ENCODE data around the gene PKN1.
"Not testable (repeated sequence)": the region's sequence is repeated elsewhere in the genome, so short reads cannot be mapped to it uniquely, and the experiment has no call there.

Gene PKN1

DNA sequence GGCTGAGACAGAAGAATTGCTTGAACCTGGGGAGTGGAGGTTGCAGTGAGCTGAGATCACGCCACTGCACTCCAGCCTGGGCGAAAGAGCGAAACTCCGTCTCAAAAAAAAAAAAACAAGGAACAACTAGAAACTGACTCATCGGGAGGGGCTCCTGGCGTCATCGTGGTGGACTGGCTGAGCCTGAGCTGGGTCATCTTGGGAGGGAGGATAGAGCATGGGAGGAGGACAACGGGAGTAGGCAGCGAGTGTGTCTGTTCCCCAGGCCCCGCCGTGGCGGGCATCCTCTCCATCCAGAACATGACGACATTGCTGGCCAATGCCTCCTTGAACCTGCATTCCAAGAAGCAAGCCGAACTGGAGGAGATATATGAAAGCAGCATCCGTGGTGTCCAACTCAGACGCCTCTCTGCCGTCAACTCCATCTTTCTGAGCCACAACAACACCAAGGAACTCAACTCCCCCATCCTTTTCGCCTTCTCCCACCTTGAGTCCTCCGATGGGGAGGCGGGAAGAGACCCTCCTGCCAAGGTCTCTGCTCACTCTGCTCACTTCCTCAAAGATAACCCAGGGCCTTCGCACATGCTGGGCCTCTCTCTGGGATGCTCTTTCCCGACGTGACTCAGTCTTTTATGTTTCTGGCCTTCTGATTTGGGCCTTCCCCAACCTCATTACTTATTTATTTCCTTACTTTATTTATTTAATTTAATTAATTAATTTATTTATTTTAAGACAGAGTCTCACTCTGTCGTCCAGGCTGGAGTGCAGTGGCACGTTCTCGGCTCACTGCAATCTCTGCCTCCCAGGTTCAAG, 30.6 kb upstream of the PKN1 start:
- Histone ChIP-seq H4K20me1 (ENCODE audit: insufficient read depth, low read length) (0 out of 2 replicates have a peak, but pooled peaks cover 13% of the 10 kb centered on the region), H3K4me3 (ENCODE audit: low read length) (no peak overlapping the region), H3K27ac (ENCODE audit: low read length) (no peak overlapping the region), H2AFZ (ENCODE audit: low read depth, low read length) (no peak overlapping the region), H3K9ac (ENCODE audit: low read length) (no peak overlapping the region), H3K79me2 (ENCODE audit: low read length) (no peaks in the 10 kb centered on the region), H3K27me3 (ENCODE audit: low read depth, low read length) (no peaks in the 10 kb centered on the region), H3K36me3 (replicated peaks; ENCODE audit: low read depth, low read length) (peaks cover 51% of the 10 kb centered on the region), H3K4me1 (ENCODE audit: low read length) (no peaks in the 10 kb centered on the region), H3K4me2 (ENCODE audit: low read length) (no peak overlapping the region), H3K9me3 (ENCODE audit: insufficient read depth, low read length) (no peaks in the 10 kb centered on the region)
- no peak for TF ChIP-seq EZH2phosphoT487 (IDR thresholded peaks at IDR 0.05; ENCODE audit: low read depth)
- TF ChIP-seq, protein P1, sequence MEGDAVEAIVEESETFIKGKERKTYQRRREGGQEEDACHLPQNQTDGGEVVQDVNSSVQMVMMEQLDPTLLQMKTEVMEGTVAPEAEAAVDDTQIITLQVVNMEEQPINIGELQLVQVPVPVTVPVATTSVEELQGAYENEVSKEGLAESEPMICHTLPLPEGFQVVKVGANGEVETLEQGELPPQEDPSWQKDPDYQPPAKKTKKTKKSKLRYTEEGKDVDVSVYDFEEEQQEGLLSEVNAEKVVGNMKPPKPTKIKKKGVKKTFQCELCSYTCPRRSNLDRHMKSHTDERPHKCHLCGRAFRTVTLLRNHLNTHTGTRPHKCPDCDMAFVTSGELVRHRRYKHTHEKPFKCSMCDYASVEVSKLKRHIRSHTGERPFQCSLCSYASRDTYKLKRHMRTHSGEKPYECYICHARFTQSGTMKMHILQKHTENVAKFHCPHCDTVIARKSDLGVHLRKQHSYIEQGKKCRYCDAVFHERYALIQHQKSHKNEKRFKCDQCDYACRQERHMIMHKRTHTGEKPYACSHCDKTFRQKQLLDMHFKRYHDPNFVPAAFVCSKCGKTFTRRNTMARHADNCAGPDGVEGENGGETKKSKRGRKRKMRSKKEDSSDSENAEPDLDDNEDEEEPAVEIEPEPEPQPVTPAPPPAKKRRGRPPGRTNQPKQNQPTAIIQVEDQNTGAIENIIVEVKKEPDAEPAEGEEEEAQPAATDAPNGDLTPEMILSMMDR (IDR thresholded peaks at IDR 0.05; ENCODE audit: low read depth, low read length) = no peak

DNA sequence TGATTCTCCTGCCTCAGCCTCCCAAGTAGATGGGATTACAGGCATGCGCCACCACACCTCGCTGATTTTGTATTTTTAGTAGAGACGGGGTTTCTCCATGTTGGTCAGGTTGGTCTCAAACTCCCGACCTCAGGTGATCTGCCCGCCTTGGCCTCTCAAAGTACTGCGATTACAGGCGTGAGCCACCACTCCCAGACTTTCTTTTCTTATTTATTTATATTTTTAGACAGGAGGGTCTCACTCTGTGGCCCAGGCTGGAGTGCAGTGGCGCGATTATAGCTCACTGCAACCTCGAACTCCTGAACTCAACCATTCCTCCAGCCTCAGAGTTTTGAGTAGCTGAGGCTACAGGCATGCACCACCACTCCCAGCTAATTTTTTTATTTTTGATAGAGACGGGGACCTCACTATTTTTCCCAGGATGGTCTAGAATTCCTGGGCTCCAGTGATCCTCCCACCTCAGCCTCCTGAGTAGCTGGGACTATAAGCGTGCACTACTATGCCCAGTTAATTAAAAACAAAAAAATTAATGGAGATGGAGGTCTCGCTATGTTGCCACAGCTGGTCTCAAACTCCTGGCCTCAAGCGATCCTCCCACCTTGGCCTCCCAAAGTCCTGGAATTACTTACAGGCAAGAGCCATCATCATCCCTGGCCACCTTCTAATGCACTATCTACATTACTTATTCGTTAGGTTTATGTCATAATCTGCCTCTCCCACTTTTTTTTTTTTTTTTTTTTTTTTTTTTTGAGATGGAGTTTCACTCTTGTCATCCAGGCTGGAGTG, 29.8 kb upstream of the PKN1 start:
- not testable (repeated sequence) for H3K27ac ChIP-seq (ENCODE audit: low read length); H3K79me2 ChIP-seq (ENCODE audit: low read length); H3K4me1 ChIP-seq (ENCODE audit: low read length); H3K4me2 ChIP-seq (ENCODE audit: low read length); H3K27me3 ChIP-seq (ENCODE audit: low read depth, low read length); H3K9ac ChIP-seq (ENCODE audit: low read length); H3K9me3 ChIP-seq (ENCODE audit: insufficient read depth, low read length); H2AFZ ChIP-seq (ENCODE audit: low read depth, low read length); H3K4me3 ChIP-seq (ENCODE audit: low read length)
- H4K20me1 ChIP-seq (ENCODE audit: insufficient read depth, low read length) = 0 out of 2 replicates have a peak, but pooled peaks cover 20% of the 10 kb centered on the region
- peaks cover 52% of the 10 kb centered on the region for H3K36me3 ChIP-seq (replicated peaks; ENCODE audit: low read depth, low read length)

DNA sequence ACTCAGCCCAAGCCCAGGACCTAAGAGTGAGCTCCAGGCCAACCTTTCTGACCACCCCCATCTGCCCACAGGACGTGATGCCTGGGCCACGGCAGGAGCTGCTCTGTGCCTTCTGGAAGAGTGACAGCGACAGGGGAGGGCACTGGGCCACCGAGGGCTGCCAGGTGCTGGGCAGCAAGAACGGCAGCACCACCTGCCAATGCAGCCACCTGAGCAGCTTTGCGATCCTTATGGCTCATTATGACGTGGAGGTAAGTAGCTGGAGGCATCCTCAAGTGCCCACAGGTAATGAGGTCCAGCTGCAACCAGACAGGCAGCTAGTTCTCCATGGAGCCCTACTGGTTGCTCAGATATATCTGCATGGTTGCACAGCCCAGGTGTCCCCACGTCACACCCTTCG, 28.8 kb upstream of the PKN1 start:
- peaks cover 55% of the 10 kb centered on the region for H3K36me3 ChIP-seq (replicated peaks; ENCODE audit: low read depth, low read length)
- H3K4me3 ChIP-seq (ENCODE audit: low read length) = no peak overlapping the region
- no peaks in the 10 kb centered on the region for H3K27me3 ChIP-seq (ENCODE audit: low read depth, low read length)
- H3K4me2 ChIP-seq (ENCODE audit: low read length) = no peak overlapping the region
- no peak overlapping the region for H3K9ac ChIP-seq (ENCODE audit: low read length)
- H4K20me1 ChIP-seq (ENCODE audit: insufficient read depth, low read length) = peaks cover 26% of the 10 kb centered on the region; the same call in 1 of the 2 replicates
- no peaks in the 10 kb centered on the region for H3K4me1 ChIP-seq (ENCODE audit: low read length)
- no peak overlapping the region for H3K27ac ChIP-seq (ENCODE audit: low read length)
- no peaks in the 10 kb centered on the region for H3K79me2 ChIP-seq (ENCODE audit: low read length)
- no peak overlapping the region for H2AFZ ChIP-seq (ENCODE audit: low read depth, low read length)
- TF ChIP-seq, protein P1 (IDR thresholded peaks at IDR 0.05; ENCODE audit: low read depth, low read length) = no peak
- no peak for TF ChIP-seq EZH2phosphoT487 (IDR thresholded peaks at IDR 0.05; ENCODE audit: low read depth)
- no peaks in the 10 kb centered on the region for H3K9me3 ChIP-seq (ENCODE audit: insufficient read depth, low read length)

DNA sequence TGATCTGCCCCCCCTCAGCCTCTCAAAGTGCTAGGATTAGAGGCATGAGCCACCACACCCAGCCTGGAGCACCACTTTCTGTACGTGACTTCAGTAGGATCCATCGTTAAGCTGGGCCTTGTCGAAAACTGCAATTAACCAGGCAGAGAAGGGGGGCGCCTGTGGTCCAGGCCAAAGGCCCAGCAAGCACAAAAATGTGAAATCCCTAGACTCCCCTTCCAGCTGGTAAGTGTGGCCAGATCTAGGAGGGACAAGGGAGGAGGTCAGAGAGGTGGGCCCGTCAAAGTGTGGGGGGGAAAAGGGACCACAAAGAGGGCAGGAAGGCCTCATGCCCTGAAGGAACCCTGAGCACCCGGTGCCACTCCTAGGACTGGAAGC, 27.7 kb upstream of the PKN1 start:
- H3K4me2 ChIP-seq (ENCODE audit: low read length) = no peak overlapping the region
- H3K4me1 ChIP-seq (ENCODE audit: low read length) = no peaks in the 10 kb centered on the region
- no peak overlapping the region for H3K27ac ChIP-seq (ENCODE audit: low read length)
- H3K79me2 ChIP-seq (ENCODE audit: low read length) = peaks cover under 1% of the 10 kb centered on the region; the same call in 1 of the 2 replicates
- H3K9ac ChIP-seq (ENCODE audit: low read length) = no peak overlapping the region
- no peaks in the 10 kb centered on the region for H3K27me3 ChIP-seq (ENCODE audit: low read depth, low read length)
- peaks cover 63% of the 10 kb centered on the region for H3K36me3 ChIP-seq (replicated peaks; ENCODE audit: low read depth, low read length)
- no peaks in the 10 kb centered on the region for H3K9me3 ChIP-seq (ENCODE audit: insufficient read depth, low read length)
- peaks cover 35% of the 10 kb centered on the region for H4K20me1 ChIP-seq (ENCODE audit: insufficient read depth, low read length)
- H3K4me3 ChIP-seq (ENCODE audit: low read length) = no peak overlapping the region
- no peak for TF ChIP-seq EZH2phosphoT487 (IDR thresholded peaks at IDR 0.05; ENCODE audit: low read depth)
- TF ChIP-seq, protein P1 (IDR thresholded peaks at IDR 0.05; ENCODE audit: low read depth, low read length) = no peak
- H2AFZ ChIP-seq (ENCODE audit: low read depth, low read length) = no peak overlapping the region
